Stimulated activated naive CD8-positive, alpha-beta T cell treated with anti-CD3 and anti-CD28 coated beads, Interleukin-15, amount 100 ng/mL, for 72 hours (primary cell): ENCODE results near the gene TTC39A.

Source experiments
- ATAC-seq: fragments of 150-1000 bp; cut with Tn5 transposase; 2 replicates; pipeline ENCODE4 v1.10.0; 2021; ENCODE audit warnings: mild to moderate bottlenecking, moderate library complexity
- DNase-seq, 2 donors: peaks; one replicate each; pipeline ENCODE4 v3.0.0; 2021 to 2022
- H3K27ac Mint-ChIP-seq, 2 donors: one replicate each; pipeline ENCODE4 v1.8.0; 2022; ENCODE audit warnings: mild to moderate bottlenecking in 2 of 2, mixed read lengths in 2 of 2, moderate library complexity in 2 of 2
- H3K27me3 Mint-ChIP-seq: one replicate; pipeline ENCODE4 v1.8.0; 2022; ENCODE audit warnings: mixed read lengths
- H3K4me1 Mint-ChIP-seq: one replicate; pipeline ENCODE4 v1.8.0; 2022; ENCODE audit warnings: mild to moderate bottlenecking, mixed read lengths
- H3K4me3 Mint-ChIP-seq, 2 donors: one replicate each; pipeline ENCODE4 v1.8.0; 2022; ENCODE audit warnings: mild to moderate bottlenecking in 2 of 2, mixed read lengths in 2 of 2, moderate library complexity in 1 of 2
- H3K9me3 Mint-ChIP-seq, 2 donors: one replicate each; pipeline ENCODE4 v1.8.0; 2022; ENCODE audit warnings: mixed read lengths in 2 of 2

TTC39A gene

DNA sequence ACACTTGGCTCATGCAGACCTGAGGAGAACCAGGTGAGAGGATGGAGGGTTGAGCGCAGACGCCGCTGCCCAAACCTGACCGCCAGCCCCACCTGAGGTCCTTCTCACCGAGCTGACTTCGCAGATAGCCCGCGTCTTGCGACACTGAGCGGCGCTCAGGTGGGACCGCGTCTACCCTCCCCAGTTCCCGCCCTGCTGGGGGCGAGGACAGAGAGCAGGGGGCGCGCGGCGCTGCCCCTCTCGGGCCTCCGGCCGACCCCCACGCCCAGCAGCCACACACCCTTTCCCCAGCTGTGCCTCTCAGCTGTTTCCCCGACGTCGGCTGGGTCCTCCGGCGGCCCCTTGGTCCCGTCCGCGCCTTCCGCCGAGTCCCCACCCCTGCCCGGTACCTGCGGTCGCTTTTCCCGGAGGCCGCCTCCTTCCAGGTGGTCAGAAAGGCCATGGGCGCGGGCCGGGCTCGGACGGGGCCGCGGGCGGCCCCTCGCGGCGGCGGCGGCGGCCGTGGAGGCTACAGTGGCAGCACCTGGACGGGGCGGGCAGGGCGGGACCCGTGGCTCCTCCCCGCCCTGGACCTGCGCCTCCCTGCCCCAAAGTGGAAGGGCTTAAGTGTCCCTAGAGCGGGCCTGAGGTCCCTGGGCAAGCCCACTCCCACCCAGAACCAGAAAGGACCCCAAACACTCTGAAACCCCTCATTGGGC, 14.4 kb upstream of the TTC39A start:
- Mint-ChIP-seq H3K27ac (no peak overlapping the region), H3K9me3 (no peaks in the 10 kb centered on the region), H3K4me3 (peak overlapping the region in 1 of 2 donors; percentile 9), H3K27me3 (peaks cover 66% of the 10 kb centered on the region), H3K4me1 (peaks cover 9% of the 10 kb centered on the region)
- peak; percentile 34 for ATAC-seq
- no peak for DNase-seq

GRCh38 chr1:51344276-51344601, 13.9 kb upstream of the TTC39A start:
- DNase-seq (no peak), ATAC-seq (peak; percentile 9)
- Mint-ChIP-seq H3K27ac (no peak overlapping the region), H3K27me3 (peaks cover 66% of the 10 kb centered on the region), H3K4me1 (peaks cover 9% of the 10 kb centered on the region), H3K4me3 (peak overlapping the region in 1 of 2 donors; percentile 9), H3K9me3 (no peaks in the 10 kb centered on the region)

DNA sequence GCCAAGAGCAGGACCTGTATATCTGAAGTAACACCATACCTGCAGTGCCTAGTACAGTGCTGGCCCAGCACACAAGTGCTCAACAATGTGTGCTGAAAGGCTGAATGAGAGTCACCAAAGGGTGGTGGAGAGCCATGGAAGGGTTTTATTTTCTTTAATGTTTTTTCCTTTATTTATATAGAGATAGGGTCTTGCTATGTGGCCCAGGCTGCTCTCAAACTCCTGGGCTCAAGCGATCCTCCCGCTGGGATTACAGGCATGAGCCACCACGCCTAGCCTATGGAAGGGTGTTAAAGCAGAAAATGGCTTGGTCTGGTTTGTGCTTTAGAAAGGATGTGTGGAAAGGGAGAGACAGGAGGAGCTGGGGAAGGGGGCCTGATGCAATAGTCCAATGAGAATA, 13.3 kb upstream of the TTC39A start:
- peak overlapping the region in 1 of 2 donors; percentile 9 for H3K4me3 Mint-ChIP-seq

GRCh38 chr1:51342591-51343206, 12.3 kb upstream of the TTC39A start:
- Mint-ChIP-seq H3K9me3 (no peaks in the 10 kb centered on the region), H3K4me1 (peaks cover 9% of the 10 kb centered on the region), H3K4me3 (no peak overlapping the region), H3K27ac (no peak overlapping the region), H3K27me3 (peaks cover 75% of the 10 kb centered on the region)
- ATAC-seq (no peak), DNase-seq (no peak)

More for the DNA sequence above, 13.3 kb upstream of the TTC39A start:
- Mint-ChIP-seq H3K9me3 (no peaks in the 10 kb centered on the region), H3K27ac (no peak overlapping the region), H3K4me1 (peaks cover 9% of the 10 kb centered on the region), H3K27me3 (peaks cover 66% of the 10 kb centered on the region)
- ATAC-seq: no peak
- DNase-seq: no peak

GRCh38 chr1:51341876-51342496, 11.6 kb upstream of the TTC39A start:
- peaks cover 69% of the 10 kb centered on the region for H3K27me3 Mint-ChIP-seq
- H3K27ac Mint-ChIP-seq: no peak overlapping the region
- no peaks in the 10 kb centered on the region for H3K9me3 Mint-ChIP-seq
- ATAC-seq (peak; percentile 41), DNase-seq (no peak)
- H3K4me1 Mint-ChIP-seq: peaks cover 9% of the 10 kb centered on the region
- no peak overlapping the region for H3K4me3 Mint-ChIP-seq

- Mint-ChIP-seq H3K27ac (no peak overlapping the region), H3K9me3 (no peaks in the 10 kb centered on the region), H3K4me1 (peaks cover 9% of the 10 kb centered on the region), H3K27me3 (peaks cover 53% of the 10 kb centered on the region), H3K4me3 (no peak overlapping the region)
- DNase-seq (no peak), ATAC-seq (no peak)
Measured at GRCh38 chr1:51340380-51340779, 10.0 kb upstream of the TTC39A start.

- Mint-ChIP-seq H3K4me1 (peaks cover 3% of the 10 kb centered on the region), H3K27me3 (peaks cover 21% of the 10 kb centered on the region), H3K4me3 (no peak overlapping the region), H3K27ac (no peak overlapping the region), H3K9me3 (no peaks in the 10 kb centered on the region)
- DNase-seq (no peak), ATAC-seq (no peak)
Measured at GRCh38 chr1:51336711-51337110, 6.3 kb upstream of the TTC39A start.

GRCh38 chr1:51336004-51336403, 5.6 kb upstream of the TTC39A start:
- ATAC-seq: no peak
- H3K27ac Mint-ChIP-seq: no peak overlapping the region

DNA sequence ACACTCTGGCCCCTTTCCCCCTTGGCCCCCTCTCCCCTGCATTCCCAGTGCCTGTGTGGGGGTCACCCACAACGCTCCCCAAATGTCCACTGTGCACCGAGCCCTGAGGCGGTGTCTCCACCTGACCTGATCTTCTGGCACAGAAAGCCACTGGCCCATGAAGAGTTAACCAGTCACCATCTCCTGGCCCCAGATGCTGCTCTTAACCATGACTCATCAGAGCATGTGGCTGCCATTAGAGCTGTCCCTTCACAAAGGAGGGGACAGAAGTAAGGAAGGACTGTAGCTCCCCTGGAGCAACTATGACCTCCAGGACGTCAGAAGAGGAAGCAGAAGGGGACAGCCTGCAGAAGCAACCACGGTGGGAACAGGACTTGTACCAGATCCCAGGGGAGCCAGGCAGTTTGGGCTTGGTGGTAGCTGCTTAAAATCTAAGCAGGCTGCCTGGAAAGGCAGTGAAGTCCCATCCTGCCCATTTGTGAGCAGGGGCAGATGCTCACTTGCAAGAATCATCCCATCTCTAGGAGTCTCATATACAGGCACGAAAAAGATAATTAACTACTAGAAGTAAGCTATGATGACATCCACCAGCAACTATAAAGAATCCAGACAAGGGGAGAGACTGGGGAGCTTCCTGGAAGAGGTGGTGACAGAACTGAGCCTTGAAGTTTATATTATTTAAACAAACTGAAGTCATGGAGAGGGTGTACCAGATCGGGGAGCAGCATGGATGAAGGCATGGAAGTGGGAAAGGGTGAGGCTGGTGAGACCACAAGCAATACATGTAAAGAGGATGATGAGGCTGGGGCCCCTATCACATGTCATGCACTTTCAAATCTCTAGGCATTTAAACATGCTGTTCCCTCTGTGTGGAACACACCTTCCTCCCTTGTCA, 1.1 kb upstream of the TTC39A start:
- H3K27me3 Mint-ChIP-seq: peaks cover 44% of the 10 kb centered on the region
- no peak for DNase-seq
- peak overlapping the region in 1 of 2 donors; percentile 43 for H3K27ac Mint-ChIP-seq
- peak overlapping the region; percentile 75 to 81 for H3K4me3 Mint-ChIP-seq
- peaks cover 15% of the 10 kb centered on the region for H3K4me1 Mint-ChIP-seq
- H3K9me3 Mint-ChIP-seq: no peaks in the 10 kb centered on the region
- ATAC-seq: peak; percentile 58

More at GRCh38 chr1:51336004-51336403, 5.6 kb upstream of the TTC39A start:
- Mint-ChIP-seq H3K27me3 (peaks cover 21% of the 10 kb centered on the region), H3K4me1 (peaks cover 10% of the 10 kb centered on the region), H3K4me3 (no peak overlapping the region), H3K9me3 (no peaks in the 10 kb centered on the region)
- DNase-seq: no peak

- DNase-seq (no peak), ATAC-seq (no peak)
- no peak overlapping the region for H3K27ac Mint-ChIP-seq
- H3K27me3 Mint-ChIP-seq: peaks cover 52% of the 10 kb centered on the region
- H3K9me3 Mint-ChIP-seq: no peaks in the 10 kb centered on the region
- H3K4me1 Mint-ChIP-seq: peaks cover 15% of the 10 kb centered on the region
- H3K4me3 Mint-ChIP-seq: peak overlapping the region; percentile 51 to 55
Measured at GRCh38 chr1:51329443-51330325, 678 bp downstream of the TTC39A start.

GRCh38 chr1:51328926-51329325, 1.4 kb downstream of the TTC39A start:
- Mint-ChIP-seq H3K4me1 (peaks cover 15% of the 10 kb centered on the region), H3K4me3 (peak overlapping the region in 1 of 2 donors; percentile 15), H3K27ac (no peak overlapping the region), H3K27me3 (peaks cover 52% of the 10 kb centered on the region), H3K9me3 (no peaks in the 10 kb centered on the region)
- ATAC-seq (no peak), DNase-seq (no peak)

GRCh38 chr1:51328279-51328678, 2.1 kb downstream of the TTC39A start:
- no peak overlapping the region for H3K27ac Mint-ChIP-seq
- ATAC-seq (no peak), DNase-seq (no peak)
- H3K4me3 Mint-ChIP-seq: no peak overlapping the region
- H3K9me3 Mint-ChIP-seq: no peaks in the 10 kb centered on the region
- H3K27me3 Mint-ChIP-seq: peaks cover 52% of the 10 kb centered on the region
- H3K4me1 Mint-ChIP-seq: peaks cover 15% of the 10 kb centered on the region

DNA sequence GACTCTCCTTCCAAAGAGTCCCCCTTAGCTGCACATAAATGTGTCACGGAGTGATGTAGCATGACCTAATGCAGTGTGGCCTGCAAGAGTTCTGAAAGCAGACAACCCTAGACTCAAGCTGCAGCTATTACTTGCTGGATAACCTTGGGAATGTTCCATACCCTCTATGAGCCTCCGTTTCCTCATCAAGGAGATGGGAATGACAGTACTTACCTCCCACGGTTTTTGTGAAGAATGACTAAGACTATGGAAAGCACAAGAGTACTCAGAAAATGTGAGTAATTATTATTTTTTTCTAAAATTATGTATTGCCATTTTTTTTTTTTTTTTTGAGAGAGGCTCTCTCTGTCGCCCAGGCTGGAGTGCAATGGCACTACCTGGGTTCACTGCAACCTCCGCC, 3.0 kb downstream of the TTC39A start:
- no peaks in the 10 kb centered on the region for H3K9me3 Mint-ChIP-seq
- peaks cover 15% of the 10 kb centered on the region for H3K4me1 Mint-ChIP-seq
- H3K27ac Mint-ChIP-seq: no peak overlapping the region
- no peak overlapping the region for H3K4me3 Mint-ChIP-seq
- no peak for DNase-seq
- H3K27me3 Mint-ChIP-seq: peaks cover 52% of the 10 kb centered on the region
- ATAC-seq: no peak

DNA sequence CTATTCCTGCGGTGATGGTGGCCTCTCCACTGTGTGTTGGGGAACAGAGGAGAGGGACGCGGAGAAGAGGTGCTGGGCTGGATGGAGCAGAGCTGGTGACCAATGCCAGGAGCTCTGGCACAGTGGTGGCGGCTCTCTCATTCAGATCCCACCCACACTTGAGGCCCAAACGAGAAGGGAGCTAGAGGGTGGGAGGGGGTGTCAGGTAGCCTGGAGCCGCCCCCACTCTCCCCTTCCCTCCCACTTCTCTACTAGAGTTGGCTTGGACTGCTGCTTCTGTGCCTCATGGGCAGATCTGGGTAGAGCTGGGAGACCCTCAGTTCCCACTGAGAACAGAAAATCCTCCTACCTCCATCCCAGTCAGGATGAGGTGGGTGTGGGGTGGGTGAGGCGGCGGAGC, 3.5 kb downstream of the TTC39A start:
- H3K27me3 Mint-ChIP-seq: peaks cover 50% of the 10 kb centered on the region
- no peak overlapping the region for H3K4me3 Mint-ChIP-seq
- H3K27ac Mint-ChIP-seq: no peak overlapping the region
- H3K4me1 Mint-ChIP-seq: peaks cover 13% of the 10 kb centered on the region
- DNase-seq (no peak), ATAC-seq (no peak)
- no peaks in the 10 kb centered on the region for H3K9me3 Mint-ChIP-seq
